Stimulated activated CD4-positive, alpha-beta T cell treated with anti-CD3 and anti-CD28 coated beads, TNF-alpha, amount 100 ng/mL, for 1 hour (primary cell): ENCODE results near the gene SMAP1.

Source experiments
- DNase-seq, 3 donors: peaks; one replicate each; pipeline ENCODE4 v3.0.0-alpha.2; 2020; ENCODE audit warnings: low read depth in 3 of 3, low spot score in 1 of 3

Gene SMAP1

DNA sequence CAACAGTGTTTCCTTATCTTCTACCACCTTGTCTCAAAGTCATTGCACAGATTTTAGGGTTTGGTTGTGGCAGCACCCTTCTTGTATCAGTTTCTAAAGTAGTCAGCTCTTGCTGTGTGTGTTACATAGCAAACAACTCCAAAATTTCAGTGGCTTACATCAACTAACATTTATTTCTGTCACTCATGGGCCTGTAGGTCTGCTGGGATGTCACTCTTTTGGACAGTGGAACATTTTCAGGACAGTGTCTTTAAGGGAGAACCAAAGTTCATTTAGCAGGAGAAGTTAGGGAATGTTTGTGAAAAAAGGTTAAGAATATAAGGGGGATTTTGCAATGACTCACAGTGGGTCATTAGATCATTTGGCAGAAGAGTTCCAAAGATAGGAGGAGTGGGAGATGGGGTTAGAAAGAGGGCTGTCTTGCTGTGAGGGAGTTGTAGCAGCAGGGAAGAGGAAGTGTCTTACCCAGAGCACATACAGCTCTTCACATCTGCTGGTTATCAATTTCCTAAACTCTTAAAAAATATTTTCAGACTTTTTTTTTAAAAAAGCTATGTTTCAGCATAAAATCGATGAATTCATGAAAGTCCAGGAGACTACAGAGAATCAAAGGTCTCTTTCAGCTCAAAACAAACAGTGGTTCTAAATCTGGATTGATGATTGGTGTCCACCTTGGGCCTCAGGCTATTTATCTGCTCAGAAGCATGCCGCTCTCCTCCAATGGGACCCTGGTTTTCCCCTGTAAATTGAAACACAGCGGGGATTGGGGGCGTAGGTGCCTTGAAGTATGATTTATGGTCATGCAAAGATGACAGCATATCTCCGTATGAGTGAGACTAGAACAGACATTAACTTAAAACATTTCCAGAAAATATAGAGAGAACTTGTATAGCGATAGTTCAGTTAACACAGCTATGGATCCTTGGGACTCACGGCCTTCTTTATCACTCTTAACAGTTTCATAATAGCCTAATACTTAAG is 171.9 kb downstream of the SMAP1 start:
- DNase-seq, result no peak

GRCh38 chr6:70841112-70841511 is 173.4 kb downstream of the SMAP1 start:
- no peak for DNase-seq

DNA sequence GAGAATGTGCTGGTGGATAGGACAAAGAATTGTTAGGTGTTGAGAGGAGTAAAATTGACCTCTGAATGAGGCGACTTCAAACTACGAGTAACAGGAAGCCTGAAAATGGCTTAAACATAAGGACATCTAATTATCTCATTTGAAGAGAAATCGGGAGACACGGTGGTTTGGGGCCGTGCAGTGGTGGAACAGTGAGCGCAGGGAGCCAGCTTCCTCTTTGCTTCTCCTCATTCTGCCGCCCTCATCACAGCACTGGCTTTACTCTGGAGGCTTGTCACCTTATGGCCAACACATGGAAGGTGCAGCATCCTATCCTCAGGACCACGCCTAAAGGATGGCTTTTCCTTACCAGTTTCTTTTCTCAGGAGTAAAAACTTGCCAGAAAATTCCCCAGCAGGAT is 174.9 kb downstream of the SMAP1 start:
- no peak for DNase-seq

DNA sequence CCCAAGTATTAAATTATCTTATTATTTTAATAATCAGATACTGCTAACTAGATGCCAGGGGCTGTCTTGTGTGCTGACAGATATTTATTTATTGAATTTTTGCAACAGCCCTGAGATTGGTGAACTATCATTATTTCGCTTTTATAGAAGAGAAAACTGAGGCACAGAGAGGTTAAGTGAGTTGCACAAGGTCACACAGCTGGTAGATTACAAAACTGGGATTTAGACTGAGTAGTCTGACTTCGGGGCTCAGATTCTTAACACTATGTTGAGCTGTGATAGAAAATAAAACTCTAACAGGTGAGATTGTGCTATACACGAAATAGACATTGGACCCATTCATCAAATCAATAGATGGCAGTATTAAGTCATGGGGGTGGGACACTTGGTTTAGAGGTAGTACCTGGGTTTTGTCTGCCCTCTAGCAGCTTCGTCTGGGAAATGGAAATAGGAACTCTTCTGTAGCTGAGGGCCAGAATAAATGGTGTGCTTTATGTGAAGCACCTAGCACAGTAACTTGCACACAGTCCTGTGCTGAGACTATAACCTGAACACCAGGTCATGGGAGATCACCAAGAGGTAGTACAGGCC is 175.7 kb downstream of the SMAP1 start:
- no peak for DNase-seq

GRCh38 chr6:70844301-70844700 is 176.6 kb downstream of the SMAP1 start:
- no peak for DNase-seq

GRCh38 chr6:70846207-70846835 is 178.6 kb downstream of the SMAP1 start:
- no peak for DNase-seq

- no peak for DNase-seq
These were observed 179.7 kb downstream of the SMAP1 start for GRCh38 chr6:70847106-70848084.

GRCh38 chr6:70849348-70850069 is 181.8 kb downstream of the SMAP1 start:
- DNase-seq, result no peak

- DNase-seq, result no peak
These were observed 185.1 kb downstream of the SMAP1 start for GRCh38 chr6:70852667-70853246.

DNA sequence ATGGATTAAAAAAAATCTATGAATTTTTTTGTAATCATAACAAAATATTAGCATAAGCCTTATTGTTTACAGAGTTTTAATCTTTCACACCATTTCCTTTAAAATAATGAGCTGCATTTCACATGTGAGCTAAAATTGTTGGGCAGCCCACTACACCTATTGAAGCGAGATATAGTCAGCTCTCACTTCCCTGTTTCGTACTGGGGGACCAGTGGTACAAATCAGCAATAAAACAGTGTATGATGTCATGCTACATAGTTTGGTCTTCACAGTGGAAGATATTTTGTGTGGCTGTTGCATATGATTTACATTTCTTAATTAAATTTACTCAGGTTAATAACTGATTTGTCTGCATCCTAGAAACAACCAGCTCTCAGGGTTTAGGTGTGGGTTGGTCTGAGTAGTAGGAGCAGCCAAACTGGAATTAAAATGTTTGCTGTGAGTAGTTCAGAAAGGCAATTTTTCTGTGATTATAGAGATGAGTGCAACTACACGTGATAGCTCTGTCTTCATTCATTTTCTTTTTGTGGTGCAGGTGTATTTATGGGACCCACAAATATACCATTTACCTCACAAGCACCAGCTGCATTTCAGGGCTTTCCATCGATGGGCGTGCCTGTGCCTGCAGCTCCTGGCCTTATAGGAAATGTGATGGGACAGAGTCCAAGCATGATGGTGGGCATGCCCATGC is 189.8 kb downstream of the SMAP1 start:
- no peak for DNase-seq

- no peak for DNase-seq
These were observed 192.4 kb downstream of the SMAP1 start for GRCh38 chr6:70860045-70860444.

GRCh38 chr6:70860920-70861319 is 193.2 kb downstream of the SMAP1 start:
- DNase-seq, result no peak

GRCh38 chr6:70863343-70863742 is 195.7 kb downstream of the SMAP1 start:
- no peak for DNase-seq

DNA sequence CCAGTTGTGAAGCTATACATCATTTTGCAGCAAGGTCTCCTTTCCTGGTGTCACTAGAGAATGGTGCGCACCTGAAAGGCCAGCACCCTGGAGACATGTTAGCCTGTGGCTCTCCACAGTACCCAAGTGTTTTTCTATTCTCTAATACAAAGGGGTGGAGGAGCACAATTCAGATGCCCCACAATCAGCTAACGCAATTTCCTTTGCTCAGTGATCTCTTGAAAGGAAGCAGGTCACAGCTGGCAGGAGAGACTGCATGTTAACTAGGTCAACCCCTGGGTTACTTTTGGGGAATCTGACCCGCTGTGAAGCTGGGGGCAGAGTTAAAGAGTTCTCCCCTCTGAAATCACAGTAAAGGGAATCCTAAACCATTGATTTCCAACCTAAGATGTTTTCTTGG is 196.7 kb downstream of the SMAP1 start:
- DNase-seq, result no peak

GRCh38 chr6:70872469-70872868 is 204.8 kb downstream of the SMAP1 start:
- DNase-seq, result no peak

GRCh38 chr6:70874181-70874913 is 206.7 kb downstream of the SMAP1 start:
- no peak for DNase-seq

DNA sequence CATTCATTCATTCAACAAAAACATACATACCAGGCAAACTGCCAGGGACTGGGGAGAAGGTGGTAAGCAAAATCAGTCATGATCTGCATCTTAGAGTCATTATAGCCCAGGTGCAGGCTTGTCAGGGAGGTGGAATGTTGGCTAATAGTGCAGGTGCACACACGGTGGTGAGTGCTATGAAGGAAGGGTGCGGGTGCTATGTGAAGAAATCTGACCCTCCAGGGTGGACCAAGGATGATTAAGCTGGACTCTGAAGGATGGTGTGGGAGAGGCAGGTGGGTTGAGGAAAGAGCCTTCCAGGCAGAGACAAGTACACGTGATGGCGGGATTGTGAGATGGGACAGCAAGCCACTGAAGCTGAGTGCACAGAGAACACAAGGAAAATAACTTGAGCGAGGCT is 211.8 kb downstream of the SMAP1 start:
- no peak for DNase-seq
